Upper lobe of left lung (tissue), 4 donors: ENCODE measurements around the gene RGS11.

Experiments
- EP300 ChIP-seq, 4 donors: sonication (generic); formaldehyde crosslinking; IDR thresholded peaks; one replicate each; pipeline ENCODE4 v1.5.1; 2017; ENCODE audit warnings: antibody characterized with exemption in 4 of 4, control low read depth in 2 of 4
- POLR2A ChIP-seq, 4 donors: fragments of 450-650 bp; IDR thresholded peaks; one replicate each; pipeline ENCODE4 v1.5.1; 2016 to 2017; ENCODE audit warnings: antibody characterized with exemption in 4 of 4, mild to moderate bottlenecking in 2 of 4
- POLR2AphosphoS5 ChIP-seq, 2 donors: sonication (generic); formaldehyde crosslinking; IDR thresholded peaks; one replicate each; pipeline ENCODE4 v1.5.1; 2017; ENCODE audit warnings: antibody characterized with exemption in 2 of 2
- TF ChIP-seq, protein P1 (sequence below), 6 experiments: fragments of 450-650 bp in 4 of 6; fragments of 200-600 bp in 2 of 6; sonication (generic) in 2 of 6; IDR thresholded peaks; one replicate each; pipeline ENCODE4 v1.5.1; 2016 to 2019; ENCODE audit warnings: antibody characterized with exemption in 6 of 6

DNA sequence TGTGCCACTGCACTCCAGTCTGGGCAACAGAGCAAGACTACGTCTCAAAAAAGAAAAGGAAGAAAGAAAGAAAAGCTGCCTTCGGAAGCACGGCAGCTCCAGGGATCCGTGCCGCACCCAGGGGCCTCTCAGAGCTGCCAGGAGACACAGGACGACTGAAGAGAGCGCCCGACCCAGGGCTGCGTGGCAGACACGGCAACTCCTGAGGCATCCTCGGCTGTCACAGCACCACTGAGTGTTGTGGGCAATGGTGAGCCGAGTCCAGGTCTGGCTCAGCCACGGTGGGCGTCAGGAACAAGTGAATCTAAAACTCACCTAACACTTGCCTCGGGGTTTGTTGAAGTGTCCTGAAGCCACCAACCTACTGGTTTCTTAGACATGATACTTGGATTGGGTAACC lies 36.0 kb upstream of the RGS11 start:
- TF ChIP-seq, protein P1, sequence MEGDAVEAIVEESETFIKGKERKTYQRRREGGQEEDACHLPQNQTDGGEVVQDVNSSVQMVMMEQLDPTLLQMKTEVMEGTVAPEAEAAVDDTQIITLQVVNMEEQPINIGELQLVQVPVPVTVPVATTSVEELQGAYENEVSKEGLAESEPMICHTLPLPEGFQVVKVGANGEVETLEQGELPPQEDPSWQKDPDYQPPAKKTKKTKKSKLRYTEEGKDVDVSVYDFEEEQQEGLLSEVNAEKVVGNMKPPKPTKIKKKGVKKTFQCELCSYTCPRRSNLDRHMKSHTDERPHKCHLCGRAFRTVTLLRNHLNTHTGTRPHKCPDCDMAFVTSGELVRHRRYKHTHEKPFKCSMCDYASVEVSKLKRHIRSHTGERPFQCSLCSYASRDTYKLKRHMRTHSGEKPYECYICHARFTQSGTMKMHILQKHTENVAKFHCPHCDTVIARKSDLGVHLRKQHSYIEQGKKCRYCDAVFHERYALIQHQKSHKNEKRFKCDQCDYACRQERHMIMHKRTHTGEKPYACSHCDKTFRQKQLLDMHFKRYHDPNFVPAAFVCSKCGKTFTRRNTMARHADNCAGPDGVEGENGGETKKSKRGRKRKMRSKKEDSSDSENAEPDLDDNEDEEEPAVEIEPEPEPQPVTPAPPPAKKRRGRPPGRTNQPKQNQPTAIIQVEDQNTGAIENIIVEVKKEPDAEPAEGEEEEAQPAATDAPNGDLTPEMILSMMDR (IDR thresholded peaks at IDR 0.05): no peak
- TF ChIP-seq POLR2A (IDR thresholded peaks at IDR 0.05) (no peak), POLR2AphosphoS5 (IDR thresholded peaks at IDR 0.05) (no peak), EP300 (IDR thresholded peaks at IDR 0.05) (no peak)
